Erythroblast (primary cell): ENCODE data around the gene NRXN3.

Experiments
- GATA1 ChIP-seq: IDR thresholded peaks from 2 replicates; pipeline ENCODE4 v1.6.1; 2011; ENCODE audit warnings: low read depth, mild to moderate bottlenecking, control low read depth, low read length, moderate library complexity
- POLR2A ChIP-seq: IDR thresholded peaks from 2 replicates; pipeline ENCODE4 v1.6.1; 2011; ENCODE audit warnings: mild to moderate bottlenecking, low read length

DNA sequence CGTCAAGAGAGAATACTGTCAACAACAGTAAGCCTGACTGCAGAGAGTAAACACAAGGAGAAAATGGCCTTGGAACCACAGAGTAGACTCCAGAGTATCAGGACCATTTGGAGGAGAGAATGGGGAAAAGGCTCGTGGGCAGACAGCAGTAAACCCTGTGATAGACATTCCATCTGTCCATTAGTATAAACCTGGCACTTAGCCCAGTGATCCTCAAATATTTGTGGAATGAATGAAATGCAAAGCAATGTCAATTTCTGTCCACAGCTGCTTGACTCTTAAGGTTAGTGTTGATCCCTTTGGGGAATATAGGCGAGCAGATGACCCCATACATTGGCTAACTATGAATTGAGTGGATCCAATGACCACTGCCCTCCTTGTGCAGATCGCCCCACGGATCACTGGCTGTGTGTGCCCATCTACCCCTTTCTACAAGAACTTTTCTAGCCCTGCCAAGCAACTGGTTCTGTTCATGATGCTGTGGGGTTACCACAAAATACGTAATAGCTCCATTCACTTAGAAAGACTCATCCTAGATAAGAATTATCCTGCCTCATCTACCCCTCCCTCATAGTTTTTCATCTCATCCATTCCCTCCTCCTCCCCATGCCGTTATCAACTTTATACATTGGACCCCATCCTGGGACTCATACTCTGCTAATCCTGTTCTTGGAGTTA lies 846.8 kb downstream of the NRXN3 start:
- TF ChIP-seq POLR2A (no peak), GATA1 (no peak)
